CD4-positive, alpha-beta memory T cell (primary cell): ENCODE measurements around the gene PRDM16. TPM values are rescaled to one million over a fixed set of nuclear protein-coding genes. Genes with fewer than 3 reads are reported as not detected.

Experiments
- CTCF ChIA-PET: fragments of 350-600 bp; sonication (Branson Sonifier 250); formaldehyde crosslinking; loops from one replicate; lab custom pipeline; 2021; ENCODE audit warnings: inconsistent platforms; ENCODE audit not compliant: partially characterized antibody; lab: Charles Lee
- POLR2A ChIA-PET: fragments of 350-600 bp; sonication (Branson Sonifier 250); formaldehyde crosslinking; loops from one replicate; lab custom pipeline; 2021; ENCODE audit not compliant: partially characterized antibody; lab: Charles Lee
- DNase-seq, 5 donors: peaks; one replicate each; pipeline versions ENCODE4 v3.0.0 to v3.0.0-alpha.2; 2020 to 2022; ENCODE audit warnings: mixed read lengths in 1 of 5
- H3K27ac ChIP-seq: one replicate; pipeline ENCODE4 v1.7.0; 2013; ENCODE audit warnings: low read depth, low read length
- H3K27me3 ChIP-seq: 2 replicates; pipeline ENCODE4 v1.7.0; 2013; ENCODE audit warnings: mild to moderate bottlenecking, low read length, moderate library complexity; ENCODE audit not compliant: insufficient read depth
- H3K36me3 ChIP-seq: 2 replicates; pipeline ENCODE4 v1.7.0; 2013; ENCODE audit warnings: mild to moderate bottlenecking, low read length, moderate library complexity; ENCODE audit not compliant: insufficient read depth
- H3K4me1 ChIP-seq: 2 replicates; pipeline ENCODE4 v1.7.0; 2013; ENCODE audit warnings: mild to moderate bottlenecking, low read length, moderate library complexity; ENCODE audit not compliant: insufficient read depth
- H3K4me3 ChIP-seq, 2 donors: one replicate each; pipeline ENCODE4 v1.7.0; 2013; ENCODE audit warnings: low read length in 2 of 2, mild to moderate bottlenecking in 1 of 2
- H3K9me3 ChIP-seq, 2 donors: one replicate each; pipeline ENCODE4 v1.7.0; 2013; ENCODE audit warnings: low read length in 2 of 2, control low read depth in 1 of 2; ENCODE audit not compliant: control insufficient read depth in 1 of 2
- H3K27ac Mint-ChIP-seq, 7 donors: one replicate each; pipeline ENCODE4 v1.8.0; 2020 to 2021; ENCODE audit warnings: mixed read lengths in 7 of 7, mild to moderate bottlenecking in 6 of 7, inconsistent platforms in 3 of 7, moderate library complexity in 3 of 7
- H3K27me3 Mint-ChIP-seq, 2 donors: one replicate each; pipeline ENCODE4 v1.8.0; 2020 to 2021; ENCODE audit warnings: mixed read lengths in 2 of 2
- H3K36me3 Mint-ChIP-seq, 2 donors: one replicate each; pipeline ENCODE4 v1.8.0; 2020 to 2021; ENCODE audit warnings: mixed read lengths in 2 of 2, inconsistent platforms in 1 of 2, mild to moderate bottlenecking in 1 of 2
- H3K4me1 Mint-ChIP-seq, 4 donors: one replicate each; pipeline ENCODE4 v1.8.0; 2020 to 2021; ENCODE audit warnings: mixed read lengths in 4 of 4, mild to moderate bottlenecking in 1 of 4
- H3K4me3 Mint-ChIP-seq, 8 donors: one replicate each; pipeline ENCODE4 v1.8.0; 2020 to 2021; ENCODE audit warnings: mixed read lengths in 8 of 8, mild to moderate bottlenecking in 7 of 8, moderate library complexity in 6 of 8, inconsistent platforms in 3 of 8
- H3K9me3 Mint-ChIP-seq, 8 donors: one replicate each; pipeline ENCODE4 v1.8.0; 2020 to 2021; ENCODE audit warnings: mixed read lengths in 8 of 8, mild to moderate bottlenecking in 5 of 8, inconsistent platforms in 3 of 8, moderate library complexity in 1 of 8
- intact Hi-C: fragments of 100-400 bp; cut with micrococcal nuclease; formaldehyde crosslinking; loops from one replicate; pipeline ENCODE4 v1.15.1; 2023
- polyA plus RNA-seq, 2 donors: library from polyadenylated mRNA; unstranded; fragments of 300-500 nt; fragmentation: Illumina TruSeq; gene quantifications; one replicate each; pipeline ENCODE4 v1.2.3, GENCODE V29; 2021
- total RNA-seq, 2 experiments: library from RNA; stranded (reverse); gene quantifications; one replicate each; pipeline ENCODE4 v1.2.3, GENCODE V29; 2021

PRDM16 gene
- total and polyA plus RNA-seq, 4 experiments from 2014 or later = not detected

GRCh38 chr1:3433076-3433475 lies 364.1 kb downstream of the PRDM16 start:
- Mint-ChIP-seq H3K36me3 (no peaks in the 10 kb centered on the region), H3K27ac (no peak overlapping the region), H3K9me3 (no peaks in the 10 kb centered on the region), H3K4me3 (no peak overlapping the region), H3K27me3 (peaks cover 0 to 1% of the 10 kb centered on the region in 2 donors), H3K4me1 (no peaks in the 10 kb centered on the region)
- ChIA-PET POLR2A (no interaction called here), CTCF (no interaction called here)
- Histone ChIP-seq H3K27ac (no peak overlapping the region), H3K36me3 (no peaks in the 10 kb centered on the region), H3K4me3 (no peak overlapping the region), H3K4me1 (no peaks in the 10 kb centered on the region), H3K9me3 (no peaks in the 10 kb centered on the region), H3K27me3 (no peaks in the 10 kb centered on the region)
- DNase-seq = no peak
- intact Hi-C loops = no loop called here

DNA sequence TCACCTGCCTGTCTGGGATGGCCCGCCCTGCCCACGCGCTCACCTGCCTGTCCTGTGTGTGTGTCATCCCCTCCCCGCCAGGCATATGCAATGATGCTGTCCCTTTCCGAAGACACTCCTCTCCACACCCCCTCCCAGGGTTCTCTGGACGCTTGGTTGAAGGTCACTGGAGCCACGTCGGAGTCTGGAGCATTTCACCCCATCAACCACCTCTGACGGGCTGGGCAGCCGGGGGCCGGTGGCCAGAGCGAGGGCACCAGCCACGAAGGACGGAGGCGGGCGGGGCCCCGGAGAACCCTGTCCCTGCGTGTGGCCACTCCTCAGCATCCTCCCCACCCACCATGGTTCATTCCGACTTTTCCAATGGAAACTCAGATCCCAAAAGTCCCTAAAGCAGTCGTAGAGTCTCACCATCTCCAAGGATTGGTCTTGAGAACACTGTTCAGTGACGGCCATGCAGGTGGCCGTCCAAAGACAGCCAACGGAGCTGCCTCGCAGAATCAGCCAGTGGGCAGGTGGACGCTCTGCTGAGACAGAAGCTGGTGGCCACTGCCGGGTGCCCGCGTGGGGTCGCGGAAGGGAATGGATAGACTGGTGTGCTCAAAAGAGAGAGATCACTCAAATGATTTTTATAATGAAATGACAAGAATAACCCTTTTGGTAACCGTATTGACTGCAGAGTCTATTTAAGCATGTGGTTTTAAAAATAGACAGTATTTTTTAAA lies 364.8 kb downstream of the PRDM16 start:
- POLR2A ChIA-PET = no interaction called here
- Histone ChIP-seq H3K9me3 (no peaks in the 10 kb centered on the region), H3K27ac (no peak overlapping the region), H3K36me3 (no peaks in the 10 kb centered on the region), H3K27me3 (no peaks in the 10 kb centered on the region), H3K4me3 (no peak overlapping the region), H3K4me1 (no peaks in the 10 kb centered on the region)
- no peaks in the 10 kb centered on the region for H3K4me1 Mint-ChIP-seq
- no peaks in the 10 kb centered on the region for H3K9me3 Mint-ChIP-seq
- H3K4me3 Mint-ChIP-seq = no peak overlapping the region
- peaks cover 0 to 1% of the 10 kb centered on the region in 2 donors for H3K27me3 Mint-ChIP-seq
- no peak overlapping the region for H3K27ac Mint-ChIP-seq
- intact Hi-C loops = no loop called here
- CTCF ChIA-PET = no interaction called here
- no peaks in the 10 kb centered on the region for H3K36me3 Mint-ChIP-seq
- DNase-seq = no peak

DNA sequence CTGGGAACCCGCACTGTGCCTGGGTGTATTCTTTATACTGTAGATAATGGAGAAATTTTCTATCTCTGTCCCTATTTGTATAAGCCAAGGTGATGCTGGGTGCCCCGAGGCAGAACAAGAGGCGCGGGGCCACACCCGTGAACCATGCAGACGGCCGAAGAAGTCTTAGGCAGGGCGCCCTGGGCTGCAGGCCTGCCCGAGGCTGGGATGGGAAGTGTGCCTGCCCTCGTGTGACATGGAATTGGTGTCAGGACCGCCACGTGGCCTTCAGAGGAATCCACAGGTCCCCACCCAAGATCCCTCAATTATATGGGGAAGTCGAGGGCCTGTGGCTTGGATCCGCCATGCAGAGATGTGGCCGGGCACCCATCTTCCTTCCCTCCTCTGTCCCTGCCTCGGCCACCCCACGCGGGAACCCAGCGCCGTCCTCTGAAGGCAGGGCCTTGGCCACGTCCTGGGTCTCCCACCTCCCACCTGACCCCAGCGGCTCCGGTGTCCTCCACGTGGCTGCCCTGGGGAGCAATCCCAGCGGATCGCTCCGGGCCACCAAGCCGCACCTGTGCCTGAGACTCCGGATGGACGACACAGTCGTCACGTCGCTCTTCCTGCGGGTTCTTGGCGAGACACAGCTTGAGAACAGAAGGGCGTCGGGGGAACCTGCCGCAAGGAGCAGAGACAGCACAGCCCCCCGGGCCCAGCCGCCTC lies 365.6 kb downstream of the PRDM16 start:
- no peaks in the 10 kb centered on the region for H3K9me3 Mint-ChIP-seq
- H3K4me3 Mint-ChIP-seq = no peak overlapping the region
- ChIA-PET CTCF (no interaction called here), POLR2A (no interaction called here)
- Histone ChIP-seq H3K4me1 (no peaks in the 10 kb centered on the region), H3K4me3 (no peak overlapping the region), H3K27ac (no peak overlapping the region), H3K27me3 (no peaks in the 10 kb centered on the region), H3K36me3 (no peaks in the 10 kb centered on the region), H3K9me3 (no peaks in the 10 kb centered on the region)
- intact Hi-C loops = no loop called here
- H3K36me3 Mint-ChIP-seq = no peaks in the 10 kb centered on the region
- no peak overlapping the region for H3K27ac Mint-ChIP-seq
- DNase-seq = no peak
- peaks cover 0 to 1% of the 10 kb centered on the region in 2 donors for H3K27me3 Mint-ChIP-seq
- no peaks in the 10 kb centered on the region for H3K4me1 Mint-ChIP-seq

DNA sequence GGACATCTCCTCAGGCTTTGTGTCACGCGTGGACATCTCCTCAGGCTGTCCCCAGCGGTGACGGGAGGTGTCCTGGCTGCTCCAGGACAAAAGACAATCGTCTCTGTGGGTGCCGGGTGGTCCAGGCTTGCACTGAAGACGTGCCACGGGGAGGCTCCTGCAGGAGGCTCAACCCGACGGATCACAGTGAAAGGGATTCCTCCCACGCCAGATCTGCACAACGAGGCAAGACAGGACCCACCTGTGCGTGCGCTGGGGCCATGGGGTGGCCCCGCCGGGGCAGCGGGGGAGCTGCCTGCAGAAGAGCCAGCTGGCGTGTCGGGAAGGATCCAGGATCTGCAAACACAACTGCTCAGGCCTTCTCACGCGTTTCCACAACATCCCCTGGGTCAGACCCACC lies 366.7 kb downstream of the PRDM16 start:
- POLR2A ChIA-PET = no interaction called here
- intact Hi-C loops = no loop called here
- DNase-seq = no peak
- Histone ChIP-seq H3K27me3 (no peaks in the 10 kb centered on the region), H3K9me3 (no peaks in the 10 kb centered on the region), H3K4me1 (no peaks in the 10 kb centered on the region), H3K27ac (no peak overlapping the region), H3K4me3 (no peak overlapping the region), H3K36me3 (no peaks in the 10 kb centered on the region)
- Mint-ChIP-seq H3K27ac (no peak overlapping the region), H3K9me3 (no peaks in the 10 kb centered on the region), H3K4me3 (no peak overlapping the region), H3K36me3 (no peaks in the 10 kb centered on the region), H3K27me3 (peaks cover 3% of the 10 kb centered on the region in 2 donors), H3K4me1 (no peaks in the 10 kb centered on the region)
- CTCF ChIA-PET = no interaction called here

- H3K36me3 Mint-ChIP-seq = no peaks in the 10 kb centered on the region
- ChIA-PET CTCF (no interaction called here), POLR2A (no interaction called here)
- H3K4me3 Mint-ChIP-seq = no peak overlapping the region
- Histone ChIP-seq H3K36me3 (no peaks in the 10 kb centered on the region), H3K27me3 (no peaks in the 10 kb centered on the region), H3K27ac (no peak overlapping the region), H3K4me1 (no peaks in the 10 kb centered on the region), H3K4me3 (no peak overlapping the region), H3K9me3 (no peaks in the 10 kb centered on the region)
- H3K27me3 Mint-ChIP-seq = peaks cover 3 to 7% of the 10 kb centered on the region in 2 donors
- no peak for DNase-seq
- no peaks in the 10 kb centered on the region for H3K9me3 Mint-ChIP-seq
- no peaks in the 10 kb centered on the region for H3K4me1 Mint-ChIP-seq
- H3K27ac Mint-ChIP-seq = peak overlapping the region in 1 of 7 donors; percentile 51
- intact Hi-C loops = no loop called here
Observed at GRCh38 chr1:3436451-3436850, 367.4 kb downstream of the PRDM16 start.

DNA sequence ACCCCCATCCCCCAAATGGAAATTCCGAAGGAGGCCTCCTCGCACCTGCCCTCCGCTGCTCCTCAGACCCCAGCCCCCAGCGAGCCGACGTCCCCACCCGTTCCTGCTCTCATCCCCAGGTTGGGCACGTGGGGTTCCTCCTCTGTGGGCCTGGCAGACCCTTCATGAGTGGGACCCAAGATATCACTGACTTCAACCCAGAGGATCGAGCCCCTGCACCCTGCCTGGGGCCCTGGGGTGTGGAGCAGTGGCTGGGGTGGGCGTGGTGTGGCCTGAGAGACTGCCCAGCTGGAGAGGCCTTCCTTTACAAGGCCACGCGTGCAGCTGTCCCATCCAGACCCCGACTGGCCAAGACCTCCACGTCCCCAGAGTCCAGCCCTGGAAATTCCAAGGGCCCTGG lies 367.9 kb downstream of the PRDM16 start:
- Mint-ChIP-seq H3K27ac (no peak overlapping the region), H3K9me3 (no peaks in the 10 kb centered on the region), H3K36me3 (no peaks in the 10 kb centered on the region), H3K27me3 (peaks cover 3 to 7% of the 10 kb centered on the region in 2 donors), H3K4me1 (no peaks in the 10 kb centered on the region), H3K4me3 (no peak overlapping the region)
- Histone ChIP-seq H3K27me3 (no peaks in the 10 kb centered on the region), H3K4me1 (no peaks in the 10 kb centered on the region), H3K4me3 (no peak overlapping the region), H3K36me3 (no peaks in the 10 kb centered on the region), H3K9me3 (no peaks in the 10 kb centered on the region), H3K27ac (no peak overlapping the region)
- ChIA-PET CTCF (no interaction called here), POLR2A (no interaction called here)
- DNase-seq = no peak
- intact Hi-C loops = no loop called here

- no peaks in the 10 kb centered on the region for H3K36me3 Mint-ChIP-seq
- Histone ChIP-seq H3K4me3 (no peak overlapping the region), H3K27ac (no peak overlapping the region), H3K4me1 (no peaks in the 10 kb centered on the region), H3K27me3 (no peaks in the 10 kb centered on the region), H3K9me3 (no peaks in the 10 kb centered on the region), H3K36me3 (no peaks in the 10 kb centered on the region)
- intact Hi-C loops = no loop called here
- no peaks in the 10 kb centered on the region for H3K9me3 Mint-ChIP-seq
- ChIA-PET CTCF (interaction anchor here (1.2 kb wide), 1 partner anchor 12 kb away, joined by 4 read pairs; no protein-coding TSS in a partner anchor), POLR2A (no interaction called here)
- H3K27ac Mint-ChIP-seq = no peak overlapping the region
- H3K4me1 Mint-ChIP-seq = no peaks in the 10 kb centered on the region
- peaks cover 3 to 8% of the 10 kb centered on the region in 2 donors for H3K27me3 Mint-ChIP-seq
- DNase-seq = no peak
- no peak overlapping the region for H3K4me3 Mint-ChIP-seq
Observed at GRCh38 chr1:3438661-3439180, 369.7 kb downstream of the PRDM16 start.
